SK-N-SH treated with all-trans-retinoic acid at 6 μM for 48 hours (cell line): Measurements from ENCODE around the gene DTX1.

Experiments used
- CREB5 ChIP-seq: fragments of 250-450 bp; sonication (Bioruptor Pico); IDR thresholded peaks from 2 replicates; pipeline ENCODE4 v1.5.1; 2020; ENCODE audit warnings: low read depth, mild to moderate bottlenecking, moderate library complexity
- TSHZ2 ChIP-seq: fragments of 250-450 bp; sonication (Bioruptor Pico); IDR thresholded peaks from 2 replicates; pipeline ENCODE4 v1.5.0; 2020; ENCODE audit warnings: mild to moderate bottlenecking, moderate library complexity
- ZFP3 ChIP-seq: fragments of 250-450 bp; sonication (Bioruptor Pico); IDR thresholded peaks from 2 replicates; pipeline ENCODE4 v1.5.0; 2020; ENCODE audit warnings: mild to moderate bottlenecking, moderate library complexity
- ZNF8 ChIP-seq: fragments of 450-650 bp; formaldehyde crosslinking; IDR thresholded peaks from 2 replicates; pipeline ENCODE4 v1.5.0; 2020; ENCODE audit warnings: mild to moderate bottlenecking, moderate library complexity

GRCh38 chr12:113039911-113040445 is 16.6 kb upstream of the DTX1 start:
- TF ChIP-seq ZNF8 (CRISPR knock-in tag) (no peak), TSHZ2 (CRISPR knock-in tag) (no peak), ZFP3 (CRISPR knock-in tag) (no peak), CREB5 (no peak)
